ENCODE results near the gene YIPF2. TPM values are rescaled to one million over a fixed set of nuclear protein-coding genes. Genes with fewer than 3 reads are reported as not detected.

YIPF2 gene
- total RNA-seq, 4 donors from 2014 or later, result 17.8 to 30.8 (median 24.2) TPM

- H3K4me3 ChIP-seq, result peak overlapping the region in 1 of 4 donors; percentile 9
- H3K4me1 ChIP-seq, result peaks cover 75 to 98% of the 10 kb centered on the region in 2 donors
- TF ChIP-seq CTCF (IDR thresholded peaks at IDR 0.05 in 4 of 5, conservative IDR thresholded peaks at IDR 0.05 in 1 of 5), result no peak
- no peak for TF ChIP-seq POLR2A (IDR thresholded peaks at IDR 0.05)
- peak; percentile 81 to 96 for DNase-seq
- ATAC-seq, result peak; percentile 74 to 77
- intact Hi-C loops (cut with DNase I; ENCODE audit: low total_unique reads) (no loop called here), in situ Hi-C loops (cut with MboI; ENCODE audit: low sequenced_read_pairs in 4 of 4) (no loop called here)
- H3K27me3 ChIP-seq, result no peaks in the 10 kb centered on the region
- H3K9me3 ChIP-seq, result no peaks in the 10 kb centered on the region
- H3K27ac ChIP-seq, result peak overlapping the region; percentile 84 to 95 (median 90)
- no peaks in the 10 kb centered on the region for H3K36me3 ChIP-seq
These were observed 36.2 kb downstream of the YIPF2 start for GRCh38 chr19:10892256-10892655.

- peak; percentile 48 to 68 for DNase-seq
These were observed 36.9 kb downstream of the YIPF2 start for GRCh38 chr19:10891405-10892086.

GRCh38 chr19:10889880-10890279 is 38.6 kb downstream of the YIPF2 start:
- H3K4me3 ChIP-seq, result no peak overlapping the region
- H3K27ac ChIP-seq, result peak overlapping the region in 3 of 4 donors; percentile 22 to 95 (median 86)
- no peaks in the 10 kb centered on the region for H3K27me3 ChIP-seq
- peaks cover 61 to 98% of the 10 kb centered on the region in 2 donors for H3K4me1 ChIP-seq
- ATAC-seq, result no peak
- no peaks in the 10 kb centered on the region for H3K9me3 ChIP-seq
- no peaks in the 10 kb centered on the region for H3K36me3 ChIP-seq
- TF ChIP-seq CTCF (IDR thresholded peaks at IDR 0.05 in 4 of 5, conservative IDR thresholded peaks at IDR 0.05 in 1 of 5) (no peak), POLR2A (IDR thresholded peaks at IDR 0.05) (no peak)
- intact Hi-C loops (cut with DNase I; ENCODE audit: low total_unique reads), result no loop called here
- no peak for DNase-seq
- in situ Hi-C loops (cut with MboI; ENCODE audit: low sequenced_read_pairs in 4 of 4), result no loop called here

More at GRCh38 chr19:10891405-10892086, 36.9 kb downstream of the YIPF2 start:
- no peak for TF ChIP-seq POLR2A (IDR thresholded peaks at IDR 0.05)
- TF ChIP-seq CTCF (IDR thresholded peaks at IDR 0.05 in 4 of 5, conservative IDR thresholded peaks at IDR 0.05 in 1 of 5), result no peak
- Histone ChIP-seq H3K4me1 (peaks cover 73 to 98% of the 10 kb centered on the region in 2 donors), H3K27me3 (no peaks in the 10 kb centered on the region), H3K36me3 (no peaks in the 10 kb centered on the region), H3K9me3 (no peaks in the 10 kb centered on the region), H3K27ac (peak overlapping the region; percentile 84 to 95 (median 90)), H3K4me3 (peak overlapping the region in 1 of 4 donors; percentile 9)
- in situ Hi-C loops (cut with MboI; ENCODE audit: low sequenced_read_pairs in 4 of 4), result no loop called here
- intact Hi-C loops (cut with DNase I; ENCODE audit: low total_unique reads), result no loop called here
- peak; percentile 49 to 68 for ATAC-seq

GRCh38 chr19:10888421-10888866 is 40.0 kb downstream of the YIPF2 start:
- intact Hi-C loops (cut with DNase I; ENCODE audit: low total_unique reads) (no loop called here), in situ Hi-C loops (cut with MboI; ENCODE audit: low sequenced_read_pairs in 4 of 4) (no loop called here)
- H3K4me3 ChIP-seq, result no peak overlapping the region
- H3K4me1 ChIP-seq, result peaks cover 61 to 94% of the 10 kb centered on the region in 2 donors
- peak overlapping the region; percentile 11 to 95 (median 64) for H3K27ac ChIP-seq
- no peaks in the 10 kb centered on the region for H3K36me3 ChIP-seq
- DNase-seq (no peak), ATAC-seq (no peak)
- no peaks in the 10 kb centered on the region for H3K27me3 ChIP-seq
- no peaks in the 10 kb centered on the region for H3K9me3 ChIP-seq
- TF ChIP-seq POLR2A (IDR thresholded peaks at IDR 0.05) (no peak), CTCF (IDR thresholded peaks at IDR 0.05 in 4 of 5, conservative IDR thresholded peaks at IDR 0.05 in 1 of 5) (no peak)
